ENCODE results near the gene SEZ6.

The SEZ6 gene

GRCh38 chr17:28916302-28916934 is 89.4 kb downstream of the SEZ6 start:
- Histone ChIP-seq H3K4me1 (ENCODE audit: control insufficient read depth in 2 of 2, insufficient read depth in 1 of 2, low read depth in 1 of 2, low read length in 2 of 2) (no peaks in the 10 kb centered on the region), H3K27me3 (ENCODE audit: control insufficient read depth in 3 of 3, insufficient read depth in 3 of 3, low read depth in 1 of 3, low read length in 3 of 3) (no peaks in the 10 kb centered on the region), H2BK15ac (ENCODE audit: low read length) (no peak overlapping the region), H3K4ac (ENCODE audit: low read length) (no peak overlapping the region), H3K14ac (ENCODE audit: low read length) (no peak overlapping the region), H2AK5ac (ENCODE audit: low read depth, low read length) (no peak overlapping the region), H2AFZ (ENCODE audit: low read length) (no peak overlapping the region), H3K27ac (replicated peaks; ENCODE audit: low read length) (no peak overlapping the region), H3K79me1 (ENCODE audit: low read depth, low read length) (no peaks in the 10 kb centered on the region), H2BK120ac (ENCODE audit: low read depth, low read length) (no peak overlapping the region), H2BK5ac (ENCODE audit: low read length) (no peak overlapping the region), H3K9me3 (replicated peaks in 1 of 2; ENCODE audit: control insufficient read depth in 2 of 2, insufficient read depth in 1 of 2, low read depth in 1 of 2, low read length in 2 of 2) (no peaks in the 10 kb centered on the region), H4K8ac (ENCODE audit: low read depth, low read length) (no peak overlapping the region), H3K4me3 (ENCODE audit: low read length in 2 of 2) (no peak overlapping the region), H3K9ac (ENCODE audit: low read depth, low read length, poor library complexity) (no peak overlapping the region), H2BK12ac (ENCODE audit: low read length) (no peak overlapping the region), H4K91ac (ENCODE audit: low read depth, low read length, poor library complexity) (no peak overlapping the region), H3K4me2 (ENCODE audit: insufficient read depth, low read length, poor library complexity, severe bottlenecking) (no peak overlapping the region), H3K23ac (ENCODE audit: low read depth, low read length, poor library complexity) (no peak overlapping the region), H3K36me3 (replicated peaks in 1 of 2; ENCODE audit: control insufficient read depth in 2 of 2, insufficient read depth in 2 of 2, low read length in 2 of 2) (peaks cover 64 to 95% of the 10 kb centered on the region in 2 donors), H3K18ac (ENCODE audit: low read length) (no peak overlapping the region)
- no peak for DNase-seq (ENCODE audit: low spot score)
- no CpG with 5 or more reads among the region's 6 CpGs for WGBS, 2 donors (ENCODE audit: extremely low coverage in 2 of 2, insufficient read length in 2 of 2, insufficient replicate concordance in 1 of 2)

- H2BK5ac ChIP-seq (ENCODE audit: low read length), result no peak overlapping the region
- H3K9me3 ChIP-seq (replicated peaks in 1 of 2; ENCODE audit: control insufficient read depth in 2 of 2, insufficient read depth in 1 of 2, low read depth in 1 of 2, low read length in 2 of 2), result no peaks in the 10 kb centered on the region
- H2AFZ ChIP-seq (ENCODE audit: low read length), result no peak overlapping the region
- H2BK120ac ChIP-seq (ENCODE audit: low read depth, low read length), result no peak overlapping the region
- H3K79me1 ChIP-seq (ENCODE audit: low read depth, low read length), result no peaks in the 10 kb centered on the region
- no peaks in the 10 kb centered on the region for H3K4me1 ChIP-seq (ENCODE audit: control insufficient read depth in 2 of 2, insufficient read depth in 1 of 2, low read depth in 1 of 2, low read length in 2 of 2)
- H2BK15ac ChIP-seq (ENCODE audit: low read length), result no peak overlapping the region
- WGBS, 2 donors (ENCODE audit: extremely low coverage in 2 of 2, insufficient read length in 2 of 2, insufficient replicate concordance in 1 of 2), result no CpG with 5 or more reads among the region's 6 CpGs
- H3K4me2 ChIP-seq (ENCODE audit: insufficient read depth, low read length, poor library complexity, severe bottlenecking), result no peak overlapping the region
- H4K91ac ChIP-seq (ENCODE audit: low read depth, low read length, poor library complexity), result no peak overlapping the region
- no peak overlapping the region for H3K4ac ChIP-seq (ENCODE audit: low read length)
- H3K27me3 ChIP-seq (ENCODE audit: control insufficient read depth in 3 of 3, insufficient read depth in 3 of 3, low read depth in 1 of 3, low read length in 3 of 3), result no peaks in the 10 kb centered on the region
- H3K9ac ChIP-seq (ENCODE audit: low read depth, low read length, poor library complexity), result no peak overlapping the region
- H2BK12ac ChIP-seq (ENCODE audit: low read length), result no peak overlapping the region
- no peak for DNase-seq (ENCODE audit: low spot score)
- H4K8ac ChIP-seq (ENCODE audit: low read depth, low read length), result no peak overlapping the region
- H3K23ac ChIP-seq (ENCODE audit: low read depth, low read length, poor library complexity), result peak overlapping the region; percentile 25
- no peak overlapping the region for H3K18ac ChIP-seq (ENCODE audit: low read length)
- no peak overlapping the region for H3K14ac ChIP-seq (ENCODE audit: low read length)
- H2AK5ac ChIP-seq (ENCODE audit: low read depth, low read length), result no peak overlapping the region
- H3K27ac ChIP-seq (replicated peaks; ENCODE audit: low read length), result no peak overlapping the region
- H3K4me3 ChIP-seq (ENCODE audit: low read length in 2 of 2), result no peak overlapping the region
- peaks cover 80 to 99% of the 10 kb centered on the region in 2 donors for H3K36me3 ChIP-seq (replicated peaks in 1 of 2; ENCODE audit: control insufficient read depth in 2 of 2, insufficient read depth in 2 of 2, low read length in 2 of 2)
Observed at GRCh38 chr17:28912938-28913333, 92.9 kb downstream of the SEZ6 start.

GRCh38 chr17:28912281-28912937 is 93.4 kb downstream of the SEZ6 start:
- Histone ChIP-seq H3K14ac (ENCODE audit: low read length) (no peak overlapping the region), H3K4ac (ENCODE audit: low read length) (no peak overlapping the region), H4K91ac (ENCODE audit: low read depth, low read length, poor library complexity) (no peak overlapping the region), H3K4me2 (ENCODE audit: insufficient read depth, low read length, poor library complexity, severe bottlenecking) (no peak overlapping the region), H3K27ac (replicated peaks; ENCODE audit: low read length) (no peak overlapping the region), H3K18ac (ENCODE audit: low read length) (no peak overlapping the region), H3K79me1 (ENCODE audit: low read depth, low read length) (no peaks in the 10 kb centered on the region), H3K36me3 (replicated peaks in 1 of 2; ENCODE audit: control insufficient read depth in 2 of 2, insufficient read depth in 2 of 2, low read length in 2 of 2) (peaks cover 80 to 99% of the 10 kb centered on the region in 2 donors), H2AK5ac (ENCODE audit: low read depth, low read length) (no peak overlapping the region), H3K4me1 (ENCODE audit: control insufficient read depth in 2 of 2, insufficient read depth in 1 of 2, low read depth in 1 of 2, low read length in 2 of 2) (no peaks in the 10 kb centered on the region), H2BK5ac (ENCODE audit: low read length) (no peak overlapping the region), H2BK120ac (ENCODE audit: low read depth, low read length) (no peak overlapping the region), H3K9me3 (replicated peaks in 1 of 2; ENCODE audit: control insufficient read depth in 2 of 2, insufficient read depth in 1 of 2, low read depth in 1 of 2, low read length in 2 of 2) (no peaks in the 10 kb centered on the region), H2BK12ac (ENCODE audit: low read length) (no peak overlapping the region), H4K8ac (ENCODE audit: low read depth, low read length) (no peak overlapping the region), H3K4me3 (ENCODE audit: low read length in 2 of 2) (no peak overlapping the region), H2AFZ (ENCODE audit: low read length) (no peak overlapping the region), H3K9ac (ENCODE audit: low read depth, low read length, poor library complexity) (no peak overlapping the region), H3K23ac (ENCODE audit: low read depth, low read length, poor library complexity) (peak overlapping the region; percentile 25), H3K27me3 (ENCODE audit: control insufficient read depth in 3 of 3, insufficient read depth in 3 of 3, low read depth in 1 of 3, low read length in 3 of 3) (no peaks in the 10 kb centered on the region), H2BK15ac (ENCODE audit: low read length) (no peak overlapping the region)
- no CpG with 5 or more reads among the region's 20 CpGs for WGBS, 2 donors (ENCODE audit: extremely low coverage in 2 of 2, insufficient read length in 2 of 2, insufficient replicate concordance in 1 of 2)
- no peak for DNase-seq (ENCODE audit: low spot score)

- Histone ChIP-seq H3K4me2 (ENCODE audit: insufficient read depth, low read length, poor library complexity, severe bottlenecking) (no peak overlapping the region), H2BK15ac (ENCODE audit: low read length) (no peak overlapping the region), H2AFZ (ENCODE audit: low read length) (no peak overlapping the region), H2BK12ac (ENCODE audit: low read length) (no peak overlapping the region), H3K18ac (ENCODE audit: low read length) (no peak overlapping the region), H3K27ac (replicated peaks; ENCODE audit: low read length) (no peak overlapping the region), H3K4ac (ENCODE audit: low read length) (no peak overlapping the region), H3K23ac (ENCODE audit: low read depth, low read length, poor library complexity) (no peak overlapping the region), H4K8ac (ENCODE audit: low read depth, low read length) (no peak overlapping the region), H3K14ac (ENCODE audit: low read length) (no peak overlapping the region), H2BK5ac (ENCODE audit: low read length) (no peak overlapping the region), H2BK120ac (ENCODE audit: low read depth, low read length) (no peak overlapping the region), H3K4me1 (ENCODE audit: control insufficient read depth in 2 of 2, insufficient read depth in 1 of 2, low read depth in 1 of 2, low read length in 2 of 2) (no peaks in the 10 kb centered on the region), H3K27me3 (ENCODE audit: control insufficient read depth in 3 of 3, insufficient read depth in 3 of 3, low read depth in 1 of 3, low read length in 3 of 3) (no peaks in the 10 kb centered on the region), H3K9me3 (replicated peaks in 1 of 2; ENCODE audit: control insufficient read depth in 2 of 2, insufficient read depth in 1 of 2, low read depth in 1 of 2, low read length in 2 of 2) (no peaks in the 10 kb centered on the region), H4K91ac (ENCODE audit: low read depth, low read length, poor library complexity) (no peak overlapping the region), H3K36me3 (replicated peaks in 1 of 2; ENCODE audit: control insufficient read depth in 2 of 2, insufficient read depth in 2 of 2, low read length in 2 of 2) (peaks cover 81 to 99% of the 10 kb centered on the region in 2 donors), H3K9ac (ENCODE audit: low read depth, low read length, poor library complexity) (no peak overlapping the region), H3K4me3 (ENCODE audit: low read length in 2 of 2) (no peak overlapping the region), H2AK5ac (ENCODE audit: low read depth, low read length) (no peak overlapping the region), H3K79me1 (ENCODE audit: low read depth, low read length) (no peaks in the 10 kb centered on the region)
- DNase-seq (ENCODE audit: low spot score), result no peak
- WGBS, 2 donors (ENCODE audit: extremely low coverage in 2 of 2, insufficient read length in 2 of 2, insufficient replicate concordance in 1 of 2), result no CpG with 5 or more reads among the region's 13 CpGs
Observed at GRCh38 chr17:28911411-28912045, 94.3 kb downstream of the SEZ6 start.

Measured in neuronal stem cell (in vitro differentiated cells).